GM18505 (cell line): ENCODE measurements around the gene TIA1.
"Not testable (repeated sequence)": the region's sequence is repeated elsewhere in the genome, so short reads cannot be mapped to it uniquely, and the experiment has no call there.

ENCODE experiments used
- ATAC-seq: cut with Tn5 transposase; IDR thresholded peaks from one replicate; pipeline ENCODE4 v1.9.1; 2021; ENCODE audit not compliant: unreplicated experiment
- POLR2A ChIP-seq: IDR thresholded peaks from 4 replicates; pipeline ENCODE4 v1.6.1; 2011; ENCODE audit warnings: borderline replicate concordance; ENCODE audit not compliant: insufficient read depth, insufficient read length; ENCODE audit errors: extremely low read depth

The TIA1 gene

DNA sequence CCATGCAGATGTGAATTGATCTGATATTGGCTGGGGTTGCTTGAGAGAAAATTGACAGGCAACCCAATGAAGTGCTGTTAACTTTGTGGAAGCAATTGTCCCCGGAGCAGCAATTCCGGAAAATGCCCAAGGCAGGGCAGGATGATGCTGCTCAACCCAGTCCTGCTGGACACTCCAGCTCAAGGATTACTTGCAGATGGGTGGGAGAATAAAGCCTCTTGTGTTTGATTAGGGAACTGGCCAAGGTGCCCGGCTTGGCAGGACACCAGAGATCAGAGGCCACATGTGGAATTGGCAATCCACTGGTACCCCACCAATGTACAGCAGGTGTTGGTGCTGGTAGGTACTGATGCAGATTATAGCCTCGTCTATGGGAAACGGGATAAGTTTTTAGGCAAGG is 45.3 kb downstream of the TIA1 start:
- no peak for ATAC-seq

DNA sequence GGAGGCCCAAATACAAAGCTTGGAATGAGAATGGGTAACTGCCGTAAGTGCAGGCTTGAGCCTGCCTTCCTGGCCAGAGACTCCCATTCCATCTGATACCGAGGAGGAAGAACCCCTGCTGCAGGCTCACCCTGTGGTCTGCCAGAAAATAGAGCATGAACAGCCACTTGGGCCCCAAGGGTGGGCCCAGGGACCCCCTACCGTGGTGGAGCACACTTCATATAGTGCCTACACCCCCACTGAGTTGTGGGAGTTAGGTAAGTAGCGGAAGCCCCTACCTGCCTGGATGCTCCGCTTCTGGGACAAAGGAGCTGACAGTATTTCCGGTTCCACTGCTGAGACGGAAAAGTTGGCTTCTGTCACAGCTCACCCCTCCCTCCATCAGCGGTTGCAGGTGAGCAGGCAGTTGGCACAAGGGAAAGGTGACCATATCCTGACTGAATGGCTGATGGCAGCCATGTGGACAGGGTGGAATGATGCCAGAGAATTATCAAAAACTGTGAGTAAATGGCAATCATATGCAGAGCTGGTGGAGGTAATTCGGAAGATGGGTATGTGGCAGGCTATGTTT is 46.1 kb downstream of the TIA1 start:
- no peak for TF ChIP-seq POLR2A
- ATAC-seq, result no peak

More for the DNA sequence above, 45.3 kb downstream of the TIA1 start:
- no peak for TF ChIP-seq POLR2A

DNA sequence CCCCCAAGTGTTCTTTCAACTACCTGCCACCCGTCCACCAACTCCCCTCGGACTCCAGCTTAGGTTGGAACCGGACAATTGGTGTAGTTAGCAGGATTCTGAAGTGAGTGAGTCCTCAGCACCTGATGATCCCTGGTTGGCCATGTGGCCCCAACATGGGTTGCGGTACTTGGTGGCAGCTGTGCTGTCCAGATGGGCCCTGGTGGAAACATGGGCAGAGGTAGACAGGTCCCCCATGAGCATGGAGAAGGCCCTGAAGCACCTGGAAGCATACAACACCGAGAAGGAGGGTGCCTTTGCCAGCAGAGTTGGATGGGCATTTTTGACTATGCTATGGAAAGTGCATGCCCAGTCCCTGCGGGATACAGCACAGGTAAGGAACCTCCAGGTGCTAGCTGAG is 46.6 kb downstream of the TIA1 start:
- ATAC-seq, result no peak
- TF ChIP-seq POLR2A, result no peak

DNA sequence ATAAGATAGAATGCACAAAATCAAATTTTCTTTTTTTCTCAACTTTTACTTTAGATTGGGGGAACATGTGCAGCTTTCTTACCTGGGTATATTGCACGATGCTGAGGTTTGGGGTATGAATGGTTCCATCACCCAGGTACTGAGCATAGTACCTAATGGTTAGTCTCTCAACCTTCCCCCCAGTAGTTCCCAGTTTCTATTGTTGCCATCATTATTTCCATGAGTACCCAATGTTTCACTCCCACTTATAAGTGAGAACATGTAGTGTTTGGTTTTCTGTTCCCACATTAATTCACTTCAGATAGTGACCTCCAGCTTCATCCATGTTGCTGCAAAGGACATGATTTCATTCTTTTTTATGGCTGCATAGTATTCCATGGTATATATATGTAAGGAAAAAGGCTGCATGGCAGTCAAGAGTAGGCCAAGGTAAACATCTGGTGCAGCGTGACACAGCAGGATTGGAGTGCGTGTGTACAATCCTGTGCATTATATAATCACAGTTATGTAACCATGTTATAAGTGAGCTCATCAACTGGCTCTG is 47.1 kb downstream of the TIA1 start:
- TF ChIP-seq POLR2A, result no peak

DNA sequence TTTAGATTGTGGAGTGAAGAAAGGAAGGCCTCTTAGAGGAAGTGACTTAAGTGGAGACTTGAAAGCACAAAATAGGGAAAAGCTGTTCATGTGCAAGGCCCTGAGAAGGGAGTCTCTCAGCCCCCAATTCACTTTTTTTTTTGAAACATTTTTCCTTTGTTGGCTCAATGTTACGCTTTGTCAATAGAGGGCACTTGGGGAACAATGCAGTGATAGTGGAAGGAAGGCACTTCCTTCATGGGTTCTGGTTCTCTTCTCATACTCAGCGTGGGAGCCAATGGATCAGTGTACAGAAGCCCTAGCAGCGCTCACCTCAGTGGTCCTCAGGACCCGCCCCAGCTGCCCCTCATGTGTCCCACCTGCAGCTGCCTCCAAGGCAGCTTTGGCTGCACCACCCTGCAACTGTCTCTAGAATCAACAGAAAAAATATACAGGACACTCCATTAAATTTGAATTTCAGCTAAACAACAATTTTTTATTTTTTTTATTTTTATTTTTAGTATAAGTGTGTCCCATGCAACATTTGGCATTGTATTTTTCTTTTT is 49.0 kb downstream of the TIA1 start:
- TF ChIP-seq POLR2A, result no peak
- ATAC-seq, result no peak

More for the DNA sequence above, 47.1 kb downstream of the TIA1 start:
- ATAC-seq, result no peak

DNA sequence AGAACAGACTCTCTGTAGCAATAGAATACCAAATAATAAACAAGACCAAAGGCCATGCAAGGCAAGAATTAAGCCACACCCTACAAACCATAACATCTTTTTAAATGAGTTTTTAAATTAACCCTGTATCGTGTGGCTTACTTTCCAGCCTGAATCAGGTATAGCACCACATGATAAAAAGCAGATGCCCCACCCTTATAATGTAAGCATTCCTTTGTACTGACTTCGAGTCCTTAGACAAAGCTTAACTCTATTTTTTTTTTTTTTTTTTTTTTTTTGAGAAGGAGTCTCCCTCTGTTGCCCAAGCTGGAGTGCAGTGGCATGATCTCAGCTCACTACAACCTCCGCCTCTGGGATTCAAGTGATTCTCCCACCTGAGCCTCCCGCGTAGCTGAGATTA is 55.9 kb downstream of the TIA1 start:
- ATAC-seq, result no peak
- TF ChIP-seq POLR2A, result no peak

DNA sequence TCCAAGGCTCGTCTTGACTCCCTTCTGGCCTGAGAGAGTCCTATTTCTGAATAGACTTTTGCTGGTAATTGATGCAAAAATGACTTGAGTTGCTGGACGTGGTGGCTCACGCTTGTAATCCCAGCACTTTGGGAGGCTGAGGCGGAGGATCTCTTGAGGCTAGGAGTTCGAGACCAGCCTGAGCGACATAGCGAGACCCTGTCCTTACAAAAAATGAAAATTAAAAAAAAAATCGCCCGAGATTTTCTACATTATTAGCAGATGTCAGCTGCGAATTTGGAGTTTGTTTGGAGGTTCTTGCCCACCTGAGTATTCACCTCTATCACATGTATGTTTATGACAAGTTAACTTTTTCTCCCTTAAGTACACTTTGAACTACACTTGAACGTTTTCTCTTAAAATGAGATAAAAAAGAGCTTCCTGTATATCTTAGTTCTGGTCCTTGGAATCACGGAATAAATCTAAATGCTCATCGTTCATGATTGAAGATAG is 57.1 kb downstream of the TIA1 start:
- no peak for ATAC-seq
- TF ChIP-seq POLR2A, result no peak

DNA sequence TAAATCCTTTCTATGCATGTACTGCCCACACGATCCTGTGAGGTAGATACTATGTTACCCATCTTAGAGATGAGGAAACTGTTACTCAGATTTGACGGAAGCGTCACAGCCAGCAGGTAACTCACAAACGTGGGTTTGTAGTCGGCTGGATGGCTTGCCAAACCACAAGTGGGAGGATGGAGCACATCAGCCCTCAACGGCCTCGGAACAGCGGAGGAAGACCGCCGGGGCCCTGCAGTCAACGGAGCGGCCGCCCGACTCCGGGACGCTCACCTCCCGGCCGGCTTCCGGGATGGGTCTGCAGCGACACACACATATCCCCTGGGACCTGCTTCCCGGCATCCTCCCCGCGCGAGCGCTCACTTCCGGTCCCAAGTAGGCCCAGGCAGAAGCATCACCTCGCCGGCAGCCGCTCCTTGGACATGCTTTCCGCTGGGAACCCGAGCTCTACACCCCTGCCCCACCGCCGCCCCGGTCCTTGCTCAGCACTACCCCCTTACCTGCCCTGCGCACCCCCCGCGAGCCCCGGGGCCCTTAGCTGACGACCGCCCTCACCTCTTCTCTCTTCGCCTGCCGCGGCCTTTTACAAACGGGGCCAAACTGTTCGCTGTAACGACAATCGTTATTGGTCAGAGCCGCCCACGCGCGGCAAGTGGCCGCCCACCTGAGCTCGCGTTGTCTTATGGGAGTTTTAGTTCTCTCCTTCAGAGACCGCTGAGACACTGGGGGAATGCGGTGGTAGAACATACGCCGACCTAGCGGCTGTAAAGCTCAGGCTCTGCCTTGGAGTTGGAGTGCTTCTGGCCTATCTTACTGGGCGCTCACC is 57.8 kb downstream of the TIA1 start, which contains the start of gene C2orf42:
TSS of gene C2orf42 (minus strand) at position 602 of the 826 bp plus-strand sequence. CDS start 9,034 bp downstream, outside the sequence.
- peak; percentile 99 for TF ChIP-seq POLR2A
- peak; percentile 80 for ATAC-seq

DNA sequence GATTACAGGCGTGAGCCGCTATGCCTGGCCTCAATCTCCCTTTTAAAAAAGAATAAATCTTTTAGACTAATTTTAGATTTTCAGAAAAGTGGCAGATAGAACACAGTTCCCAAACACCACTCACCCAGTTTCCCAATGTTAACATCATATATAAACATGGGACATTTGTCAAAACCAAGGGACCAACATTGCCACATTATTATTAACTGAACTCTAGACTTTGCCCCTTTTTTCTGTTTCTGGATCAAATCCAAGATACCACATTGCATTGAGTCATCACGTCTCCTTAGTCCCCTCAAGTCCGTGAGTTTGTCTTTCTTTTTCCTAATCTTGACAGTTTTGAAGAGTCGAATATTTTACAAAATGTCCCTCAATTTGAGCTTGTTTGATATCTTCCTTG is 60.0 kb downstream of the TIA1 start:
- no peak for TF ChIP-seq POLR2A
- ATAC-seq, result no peak

DNA sequence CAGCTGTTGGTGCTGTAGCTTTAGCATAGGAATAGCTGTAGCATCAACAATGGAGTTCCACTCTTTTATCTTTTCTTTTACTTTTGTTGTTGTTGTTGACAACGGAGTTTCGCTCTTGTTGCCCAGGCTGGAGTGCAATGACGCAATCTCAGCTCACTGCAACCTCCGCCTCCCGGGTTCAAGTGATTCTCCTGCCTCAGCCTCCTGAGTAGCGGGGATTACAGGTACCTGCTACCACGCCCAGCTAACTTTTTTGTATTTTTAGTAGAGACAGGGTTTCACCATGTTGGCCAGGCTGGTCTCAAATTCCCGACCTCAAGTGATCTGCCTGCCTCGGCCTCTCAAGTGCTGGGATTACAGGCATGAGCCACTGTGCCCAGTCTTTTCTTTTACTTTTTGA is 61.3 kb downstream of the TIA1 start:
- not testable (repeated sequence) for ATAC-seq

DNA sequence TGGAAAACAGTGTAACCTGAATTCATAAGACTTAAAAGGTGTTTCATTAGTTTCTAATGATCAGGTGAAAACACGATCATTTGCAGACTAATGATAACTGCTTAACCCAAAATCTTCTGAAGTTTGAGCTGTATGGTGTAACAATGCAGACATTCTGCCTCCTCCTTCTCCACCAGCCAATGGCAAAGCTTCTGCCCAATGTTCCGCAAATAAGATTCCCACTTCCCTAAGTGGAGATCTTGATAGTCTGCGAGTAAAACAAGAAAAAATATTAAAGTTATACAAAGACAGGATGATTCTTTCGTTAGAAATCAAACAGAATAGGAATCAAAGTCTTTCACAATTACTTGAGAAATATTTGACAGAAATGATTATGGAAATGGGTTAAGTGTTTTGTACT is 65.7 kb downstream of the TIA1 start:
- no peak for TF ChIP-seq POLR2A
- no peak for ATAC-seq

DNA sequence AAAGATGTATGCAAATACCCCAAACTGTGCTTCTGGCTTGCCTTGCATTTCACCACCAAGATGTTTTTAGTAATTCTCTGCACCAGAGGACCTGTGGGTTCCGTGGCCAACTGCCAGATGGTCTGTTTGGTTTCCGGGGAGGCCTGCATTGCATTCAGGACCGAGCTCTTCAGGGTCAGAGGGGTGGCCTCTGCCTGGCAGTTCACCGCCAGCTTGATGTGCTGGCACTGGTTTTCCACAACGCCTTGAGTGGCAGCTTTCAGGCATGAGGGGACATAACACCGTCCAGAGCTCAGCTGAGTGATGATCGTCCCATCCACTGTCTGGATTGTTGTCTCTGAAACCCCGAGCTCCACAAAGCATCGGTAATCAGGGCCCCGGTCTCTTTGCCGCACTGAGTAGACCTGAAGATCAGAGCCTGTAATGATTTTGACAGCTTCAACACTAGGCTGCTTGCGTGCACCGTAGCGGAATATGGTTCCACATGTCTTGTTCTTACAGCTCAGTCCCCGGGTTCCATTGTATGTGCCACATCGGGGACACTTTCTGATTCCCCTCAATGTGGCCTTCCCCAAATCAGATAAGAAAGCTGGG is 67.0 kb downstream of the TIA1 start:
- TF ChIP-seq POLR2A, result peak; percentile 66
- ATAC-seq, result peak; percentile 78

DNA sequence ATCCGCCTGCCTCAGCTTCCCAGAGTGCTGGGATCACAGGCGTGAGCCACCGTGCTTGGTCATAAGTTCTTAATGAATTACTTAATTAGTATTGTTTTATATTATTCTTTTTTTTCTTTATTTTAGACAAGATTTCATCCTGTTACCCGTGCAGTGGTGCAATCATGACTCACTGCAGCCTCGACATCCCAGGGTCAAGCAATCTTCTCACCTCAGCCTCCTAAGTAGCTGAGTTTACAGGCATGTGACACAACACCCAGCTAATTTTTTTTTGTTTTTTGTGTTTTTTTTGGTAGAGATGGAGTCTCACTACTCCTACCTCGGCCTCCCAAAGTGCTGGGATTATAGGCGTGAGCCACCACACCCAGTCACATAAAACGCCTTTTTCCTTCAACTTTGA is 74.9 kb downstream of the TIA1 start:
- no peak for TF ChIP-seq POLR2A
- ATAC-seq, result no peak

DNA sequence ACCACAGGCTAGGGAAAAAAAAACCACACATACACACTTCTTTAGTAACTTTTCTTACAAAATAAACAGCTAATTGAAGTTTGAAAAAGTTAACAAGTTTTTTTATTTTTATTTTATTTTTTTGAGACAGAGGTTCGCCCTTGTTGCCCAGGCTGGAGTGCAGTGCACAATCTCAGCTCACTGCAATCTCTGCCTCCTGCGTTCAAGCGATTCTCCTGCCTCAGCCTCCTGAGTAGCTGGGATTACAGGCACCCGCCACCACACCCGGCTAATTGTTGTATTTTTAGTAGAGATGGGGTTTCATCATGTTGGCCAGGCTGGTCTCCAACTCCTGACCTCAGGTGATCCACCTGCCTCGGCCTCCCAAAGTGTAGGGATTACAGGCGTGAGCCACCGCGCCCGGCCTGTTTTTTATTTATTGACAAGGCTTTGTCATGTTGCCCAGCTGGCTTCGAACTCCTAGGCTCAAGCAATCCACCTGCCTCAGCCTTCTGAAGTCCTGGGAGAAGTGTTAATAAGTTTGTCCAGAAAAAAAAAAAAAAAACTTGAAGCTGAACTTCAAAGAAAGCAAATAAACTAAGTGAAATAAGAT is 78.7 kb downstream of the TIA1 start:
- not testable (repeated sequence) for ATAC-seq
